Measurements from ENCODE around the gene STAC2.

STAC2 gene

GRCh38 chr17:39231591-39232551, 6.1 kb upstream of the STAC2 start:
- peak; percentile 25 for DNase-seq

GRCh38 chr17:39231091-39231561, 5.4 kb upstream of the STAC2 start:
- no peak for DNase-seq

- DNase-seq: no peak
Observed at GRCh38 chr17:39230361-39230760, 4.6 kb upstream of the STAC2 start.

- no peak for DNase-seq
Observed at GRCh38 chr17:39229274-39229913, 3.6 kb upstream of the STAC2 start.

- DNase-seq: no peak
Observed at GRCh38 chr17:39227364-39227919, 1.7 kb upstream of the STAC2 start.

GRCh38 chr17:39225959-39226683, 376 bp upstream of the STAC2 start:
- peak; percentile 31 for DNase-seq

GRCh38 chr17:39224778-39225307, 902 bp downstream of the STAC2 start:
- no peak for DNase-seq

- no peak for DNase-seq
Observed at GRCh38 chr17:39223907-39224777, 1.6 kb downstream of the STAC2 start.

- no peak for DNase-seq
Observed at GRCh38 chr17:39222866-39223834, 2.6 kb downstream of the STAC2 start.

GRCh38 chr17:39222151-39222550, 3.6 kb downstream of the STAC2 start:
- DNase-seq: no peak

GRCh38 chr17:39221572-39221971, 4.2 kb downstream of the STAC2 start:
- no peak for DNase-seq

- DNase-seq: no peak
Observed at GRCh38 chr17:39219647-39220154, 6.0 kb downstream of the STAC2 start.

GRCh38 chr17:39218906-39219305, 6.8 kb downstream of the STAC2 start:
- DNase-seq: no peak

GRCh38 chr17:39217734-39218369, 7.9 kb downstream of the STAC2 start:
- DNase-seq: no peak

GRCh38 chr17:39213852-39214251, 11.9 kb downstream of the STAC2 start:
- DNase-seq: no peak

- DNase-seq: no peak
Observed at GRCh38 chr17:39212841-39213480, 12.8 kb downstream of the STAC2 start.

GRCh38 chr17:39212195-39212810, 13.4 kb downstream of the STAC2 start:
- DNase-seq: no peak

- DNase-seq: no peak
Observed at GRCh38 chr17:39210093-39210434, 15.7 kb downstream of the STAC2 start.
